Measurements from ENCODE around the gene TSPAN33. TPM values are rescaled to one million over a fixed set of nuclear protein-coding genes. Genes with fewer than 3 reads are reported as not detected.

Gene TSPAN33
- total and polyA plus RNA-seq, 10 of the 15 experiments (the other 5 are each of a cell fraction or from before 2014, with no cell fraction given): 12.0 to 123 (median 86.3) TPM

DNA sequence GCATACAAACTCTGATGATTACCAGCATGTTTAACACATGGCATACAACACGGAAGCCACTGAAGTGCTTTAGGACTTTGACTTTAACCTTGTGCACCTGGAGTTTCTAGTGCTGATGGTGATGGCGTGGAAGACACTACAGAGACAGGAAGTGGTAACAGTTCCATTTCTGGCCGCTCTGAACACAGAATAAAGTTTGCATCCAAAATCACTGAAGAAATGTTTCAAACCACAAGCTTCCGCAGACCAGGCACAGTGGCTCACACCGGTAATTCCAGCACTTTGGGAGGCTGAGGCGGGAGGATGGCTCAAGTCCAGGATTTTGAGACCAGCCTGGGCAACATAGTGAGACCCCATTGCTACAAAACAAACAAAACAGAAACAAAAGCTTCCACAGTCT lies 49.2 kb upstream of the TSPAN33 start (continued):
- no peak for TF ChIP-seq TARDBP (IDR thresholded peaks at IDR 0.05; ENCODE audit: borderline replicate concordance)
- 0 out of 2 replicates have a peak, but pooled peaks have one; percentile 19 for TF ChIP-seq IRF4 (IDR thresholded peaks at IDR 0.05; ENCODE audit: low read depth, low read length)
- no peak for TF ChIP-seq IRF3 (IDR thresholded peaks at IDR 0.05)
- no peak for TF ChIP-seq MXI1 (IDR thresholded peaks at IDR 0.05; ENCODE audit: low read depth, low read length)
- no peak for TF ChIP-seq HDAC2 (IDR thresholded peaks at IDR 0.05)
- peak; percentile 38; the same call in 1 of the 2 replicates for TF ChIP-seq POLR2A (IDR thresholded peaks at IDR 0.05; ENCODE audit: low read depth, low read length)
- TF ChIP-seq SREBF2 (IDR thresholded peaks at IDR 0.05; ENCODE audit: low read length): no peak
- TF ChIP-seq, protein P1, sequence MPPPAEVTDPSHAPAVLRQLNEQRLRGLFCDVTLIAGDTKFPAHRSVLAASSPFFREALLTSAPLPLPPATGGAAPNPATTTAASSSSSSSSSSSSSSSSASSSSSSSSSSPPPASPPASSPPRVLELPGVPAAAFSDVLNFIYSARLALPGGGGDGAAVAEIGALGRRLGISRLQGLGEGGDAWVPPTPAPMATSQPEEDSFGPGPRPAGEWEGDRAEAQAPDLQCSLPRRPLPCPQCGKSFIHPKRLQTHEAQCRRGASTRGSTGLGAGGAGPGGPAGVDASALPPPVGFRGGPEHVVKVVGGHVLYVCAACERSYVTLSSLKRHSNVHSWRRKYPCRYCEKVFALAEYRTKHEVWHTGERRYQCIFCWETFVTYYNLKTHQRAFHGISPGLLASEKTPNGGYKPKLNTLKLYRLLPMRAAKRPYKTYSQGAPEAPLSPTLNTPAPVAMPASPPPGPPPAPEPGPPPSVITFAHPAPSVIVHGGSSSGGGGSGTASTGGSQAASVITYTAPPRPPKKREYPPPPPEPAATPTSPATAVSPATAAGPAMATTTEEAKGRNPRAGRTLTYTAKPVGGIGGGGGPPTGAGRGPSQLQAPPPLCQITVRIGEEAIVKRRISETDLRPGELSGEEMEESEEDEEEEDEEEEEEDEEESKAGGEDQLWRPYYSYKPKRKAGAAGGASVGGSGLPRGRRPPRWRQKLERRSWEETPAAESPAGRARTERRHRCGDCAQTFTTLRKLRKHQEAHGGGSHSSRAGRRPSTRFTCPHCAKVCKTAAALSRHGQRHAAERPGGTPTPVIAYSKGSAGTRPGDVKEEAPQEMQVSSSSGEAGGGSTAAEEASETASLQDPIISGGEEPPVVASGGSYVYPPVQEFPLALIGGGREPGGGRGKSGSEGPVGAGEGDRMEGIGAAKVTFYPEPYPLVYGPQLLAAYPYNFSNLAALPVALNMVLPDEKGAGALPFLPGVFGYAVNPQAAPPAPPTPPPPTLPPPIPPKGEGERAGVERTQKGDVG (CRISPR knock-in tag; IDR thresholded peaks at IDR 0.05): no peak
- no peak for TF ChIP-seq IRF5 (IDR thresholded peaks at IDR 0.05; ENCODE audit: borderline replicate concordance)
- no peak for TF ChIP-seq NR2C1 (IDR thresholded peaks at IDR 0.05)
- no peak for TF ChIP-seq PAX5 (IDR thresholded peaks at IDR 0.05; ENCODE audit: borderline replicate concordance, low read depth, low read length)
- TF ChIP-seq, protein P2, sequence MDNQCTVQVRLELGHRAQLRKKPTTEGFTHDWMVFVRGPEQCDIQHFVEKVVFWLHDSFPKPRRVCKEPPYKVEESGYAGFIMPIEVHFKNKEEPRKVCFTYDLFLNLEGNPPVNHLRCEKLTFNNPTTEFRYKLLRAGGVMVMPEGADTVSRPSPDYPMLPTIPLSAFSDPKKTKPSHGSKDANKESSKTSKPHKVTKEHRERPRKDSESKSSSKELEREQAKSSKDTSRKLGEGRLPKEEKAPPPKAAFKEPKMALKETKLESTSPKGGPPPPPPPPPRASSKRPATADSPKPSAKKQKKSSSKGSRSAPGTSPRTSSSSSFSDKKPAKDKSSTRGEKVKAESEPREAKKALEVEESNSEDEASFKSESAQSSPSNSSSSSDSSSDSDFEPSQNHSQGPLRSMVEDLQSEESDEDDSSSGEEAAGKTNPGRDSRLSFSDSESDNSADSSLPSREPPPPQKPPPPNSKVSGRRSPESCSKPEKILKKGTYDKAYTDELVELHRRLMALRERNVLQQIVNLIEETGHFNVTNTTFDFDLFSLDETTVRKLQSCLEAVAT (IDR thresholded peaks at IDR 0.05): no peak
- TF ChIP-seq USF1 (IDR thresholded peaks at IDR 0.05; ENCODE audit: borderline replicate concordance, extremely low read length, insufficient read depth, low read depth, low read length): no peak
- TF ChIP-seq PAX8 (IDR thresholded peaks at IDR 0.05): no peak
- TF ChIP-seq NKRF (conservative IDR thresholded peaks at IDR 0.05): no peak
- TF ChIP-seq EZH2 (IDR thresholded peaks at IDR 0.05; ENCODE audit: borderline replicate concordance, control insufficient read depth, low read depth, low read length): no peak
- TF ChIP-seq SMC3 (IDR thresholded peaks at IDR 0.05; ENCODE audit: borderline replicate concordance, low read length): no peak
- TF ChIP-seq IKZF1 (conservative IDR thresholded peaks at IDR 0.05): peak; percentile 66
- no peak for TF ChIP-seq RELA (IDR thresholded peaks at IDR 0.05; ENCODE audit: borderline replicate concordance, partially characterized antibody)
- TF ChIP-seq ATF7 (IDR thresholded peaks at IDR 0.05; ENCODE audit: low read depth): no peak
- no peak for TF ChIP-seq RB1 (IDR thresholded peaks at IDR 0.05; ENCODE audit: borderline replicate concordance)
- TF ChIP-seq LARP7 (IDR thresholded peaks at IDR 0.05): no peak

Measured in GM12878 (cell line).